ENCODE measurements around the gene BCL10.

GRCh38 chr1:85289848-85290335, 13.5 kb upstream of the BCL10 start:
- no peak for TF ChIP-seq CTCF (IDR thresholded peaks at IDR 0.05)
- TF ChIP-seq JAZF1 (CRISPR knock-in tag; IDR thresholded peaks at IDR 0.05), result no peak
- no peak for TF ChIP-seq CREB1 (CRISPR knock-in tag; IDR thresholded peaks at IDR 0.05)

All from WTC11 (cell line).